ENCODE results near the gene PCLO. TPM values are rescaled to one million over a fixed set of nuclear protein-coding genes. Genes with fewer than 3 reads are reported as not detected.

The PCLO gene
- total RNA-seq, 6 donors from 2014 or later: 3.0 to 19.8 (median 8.6) TPM

- Histone ChIP-seq H3K4me1 (no peaks in the 10 kb centered on the region), H3K27ac (no peak overlapping the region), H3K4me3 (no peak overlapping the region), H3K36me3 (no peaks in the 10 kb centered on the region), H3K27me3 (no peaks in the 10 kb centered on the region), H3K9me3 (no peaks in the 10 kb centered on the region)
- TF ChIP-seq POLR2AphosphoS5 (IDR thresholded peaks at IDR 0.05) (no peak), POLR2A (IDR thresholded peaks at IDR 0.05) (no peak), CTCF (IDR thresholded peaks at IDR 0.05) (no peak)
- ATAC-seq (ENCODE audit: low FRiP score in 2 of 2) (no peak), DNase-seq (no peak)
- WGBS, 2 donors: 56 to 65% methylated on average over 3 of the region's 3 CpGs
Observed at GRCh38 chr7:82840061-82840460, 322.6 kb downstream of the PCLO start.

- Histone ChIP-seq H3K36me3 (no peaks in the 10 kb centered on the region), H3K4me3 (no peak overlapping the region), H3K9me3 (no peaks in the 10 kb centered on the region), H3K27ac (no peak overlapping the region), H3K27me3 (no peaks in the 10 kb centered on the region), H3K4me1 (no peaks in the 10 kb centered on the region)
- ATAC-seq (ENCODE audit: low FRiP score in 2 of 2) (no peak), DNase-seq (no peak)
- TF ChIP-seq POLR2AphosphoS5 (IDR thresholded peaks at IDR 0.05) (no peak), POLR2A (IDR thresholded peaks at IDR 0.05) (no peak), EP300 (IDR thresholded peaks at IDR 0.05) (no peak), CTCF (IDR thresholded peaks at IDR 0.05) (no peak)
- WGBS, 2 donors: 52 to 68% methylated on average over 4 of the region's 4 CpGs
Observed at GRCh38 chr7:82839555-82839954, 323.1 kb downstream of the PCLO start.

GRCh38 chr7:82839063-82839462, 323.6 kb downstream of the PCLO start:
- no peak overlapping the region for H3K4me3 ChIP-seq
- TF ChIP-seq POLR2A (IDR thresholded peaks at IDR 0.05) (no peak), EP300 (IDR thresholded peaks at IDR 0.05) (no peak), POLR2AphosphoS5 (IDR thresholded peaks at IDR 0.05) (no peak), CTCF (IDR thresholded peaks at IDR 0.05) (no peak)
- DNase-seq (no peak), ATAC-seq (ENCODE audit: low FRiP score in 2 of 2) (no peak)
- no peaks in the 10 kb centered on the region for H3K36me3 ChIP-seq
- no peak overlapping the region for H3K27ac ChIP-seq
- no peaks in the 10 kb centered on the region for H3K9me3 ChIP-seq
- H3K27me3 ChIP-seq: no peaks in the 10 kb centered on the region
- H3K4me1 ChIP-seq: no peaks in the 10 kb centered on the region

- ATAC-seq (ENCODE audit: low FRiP score in 2 of 2) (no peak), DNase-seq (no peak)
- Histone ChIP-seq H3K4me1 (no peaks in the 10 kb centered on the region), H3K9me3 (no peaks in the 10 kb centered on the region), H3K27me3 (no peaks in the 10 kb centered on the region), H3K27ac (no peak overlapping the region), H3K36me3 (no peaks in the 10 kb centered on the region), H3K4me3 (no peak overlapping the region)
- TF ChIP-seq EP300 (IDR thresholded peaks at IDR 0.05): no peak
- no peak for TF ChIP-seq POLR2A (IDR thresholded peaks at IDR 0.05)
- TF ChIP-seq POLR2AphosphoS5 (IDR thresholded peaks at IDR 0.05): no peak
- no peak for TF ChIP-seq CTCF (IDR thresholded peaks at IDR 0.05)
Observed at GRCh38 chr7:82838314-82838713, 324.4 kb downstream of the PCLO start.

GRCh38 chr7:82823073-82823472, 339.6 kb downstream of the PCLO start:
- H3K9me3 ChIP-seq: no peaks in the 10 kb centered on the region
- H3K36me3 ChIP-seq: no peaks in the 10 kb centered on the region
- TF ChIP-seq POLR2AphosphoS5 (IDR thresholded peaks at IDR 0.05) (no peak), POLR2A (IDR thresholded peaks at IDR 0.05) (no peak), EP300 (IDR thresholded peaks at IDR 0.05) (no peak), CTCF (IDR thresholded peaks at IDR 0.05) (no peak)
- DNase-seq: no peak
- ATAC-seq (ENCODE audit: low FRiP score in 2 of 2): no peak
- no peaks in the 10 kb centered on the region for H3K27me3 ChIP-seq
- no peaks in the 10 kb centered on the region for H3K4me1 ChIP-seq
- WGBS, 2 donors: 76 to 79% methylated on average over 2 of the region's 2 CpGs
- no peak overlapping the region for H3K27ac ChIP-seq
- H3K4me3 ChIP-seq: no peak overlapping the region
